ENCODE measurements around the gene UBAP2L. TPM values are rescaled to one million over a fixed set of nuclear protein-coding genes. Genes with fewer than 3 reads are reported as not detected.
"Not testable (repeated sequence)": the region's sequence is repeated elsewhere in the genome, so short reads cannot be mapped to it uniquely, and the experiment has no call there.

UBAP2L gene
- total and polyA plus RNA-seq, 2 donors (not counting 1 experiment from before 2014, with no cell fraction given): 51.9 to 180 TPM

GRCh38 chr1:154198756-154199562 lies 21.8 kb upstream of the UBAP2L start:
- no peaks in the 10 kb centered on the region for H4K20me1 ChIP-seq (ENCODE audit: control insufficient read depth, extremely low read depth, insufficient read depth, low read length)
- H3K79me2 ChIP-seq (ENCODE audit: control insufficient read depth, insufficient read depth, low read length): no peaks in the 10 kb centered on the region
- no peaks in the 10 kb centered on the region for H3K36me3 ChIP-seq (ENCODE audit: control insufficient read depth, insufficient read depth, low read length)
- peaks cover 12% of the 10 kb centered on the region for H3K27me3 ChIP-seq (ENCODE audit: control insufficient read depth, insufficient read depth, low read length)
- peak overlapping the region; percentile 80 for H3K4me2 ChIP-seq (ENCODE audit: extremely low read depth, insufficient read depth, low read length)
- no peaks in the 10 kb centered on the region for H3K4me1 ChIP-seq (ENCODE audit: control insufficient read depth, extremely low read depth, insufficient read depth, low read length)
- H3K4me3 ChIP-seq (replicated peaks in 1 of 4; ENCODE audit: control extremely low read depth in 1 of 4, insufficient read depth in 1 of 4, low read depth in 3 of 4, low read length in 4 of 4): peak overlapping the region in 3 of 4 experiments; percentile 3 to 43 (median 27)
- no peak overlapping the region for H3K9ac ChIP-seq (ENCODE audit: insufficient read depth, low read length)
- TF ChIP-seq CTCF (conservative IDR thresholded peaks at IDR 0.05 in 1 of 2, IDR thresholded peaks at IDR 0.05 in 1 of 2; ENCODE audit: low read depth in 1 of 2, low read length in 2 of 2) (peak; percentile 57 to 60), EZH2 (IDR thresholded peaks at IDR 0.05; ENCODE audit: low read length, missing control alignments) (no peak)
- DNase-seq (ENCODE audit: low read depth in 2 of 2): peak; percentile 61 to 77
- H3K27ac ChIP-seq (ENCODE audit: insufficient read depth, low read length): no peak overlapping the region
- H3K9me3 ChIP-seq (ENCODE audit: control insufficient read depth, insufficient read depth, low read depth, low read length): no peaks in the 10 kb centered on the region
- peak overlapping the region; percentile 97 for H2AFZ ChIP-seq (ENCODE audit: low read length)

- peak in 1 of 2 donors; percentile 30 for DNase-seq (ENCODE audit: low read depth in 2 of 2)
- Histone ChIP-seq H3K27me3 (ENCODE audit: control insufficient read depth, insufficient read depth, low read length) (peaks cover 9% of the 10 kb centered on the region), H4K20me1 (ENCODE audit: control insufficient read depth, extremely low read depth, insufficient read depth, low read length) (no peaks in the 10 kb centered on the region), H3K27ac (ENCODE audit: insufficient read depth, low read length) (no peak overlapping the region), H3K9ac (ENCODE audit: insufficient read depth, low read length) (no peak overlapping the region), H3K4me1 (ENCODE audit: control insufficient read depth, extremely low read depth, insufficient read depth, low read length) (no peaks in the 10 kb centered on the region), H2AFZ (ENCODE audit: low read length) (peak overlapping the region; percentile 97), H3K79me2 (ENCODE audit: control insufficient read depth, insufficient read depth, low read length) (no peaks in the 10 kb centered on the region), H3K36me3 (ENCODE audit: control insufficient read depth, insufficient read depth, low read length) (no peaks in the 10 kb centered on the region), H3K9me3 (ENCODE audit: control insufficient read depth, insufficient read depth, low read depth, low read length) (no peaks in the 10 kb centered on the region), H3K4me2 (ENCODE audit: extremely low read depth, insufficient read depth, low read length) (peak overlapping the region; percentile 80), H3K4me3 (replicated peaks in 1 of 4; ENCODE audit: control extremely low read depth in 1 of 4, insufficient read depth in 1 of 4, low read depth in 3 of 4, low read length in 4 of 4) (peak overlapping the region in 2 of 4 experiments; percentile 27 to 43)
- TF ChIP-seq EZH2 (IDR thresholded peaks at IDR 0.05; ENCODE audit: low read length, missing control alignments) (no peak), CTCF (conservative IDR thresholded peaks at IDR 0.05 in 1 of 2, IDR thresholded peaks at IDR 0.05 in 1 of 2; ENCODE audit: low read depth in 1 of 2, low read length in 2 of 2) (peak in 1 of 2 donors; percentile 39)
Measured at GRCh38 chr1:154199563-154199879, 21.2 kb upstream of the UBAP2L start.

GRCh38 chr1:154205778-154206177 lies 15.0 kb upstream of the UBAP2L start:
- H3K36me3 ChIP-seq (ENCODE audit: control insufficient read depth, insufficient read depth, low read length); H3K79me2 ChIP-seq (ENCODE audit: control insufficient read depth, insufficient read depth, low read length); H3K9me3 ChIP-seq (ENCODE audit: control insufficient read depth, insufficient read depth, low read depth, low read length); H3K27me3 ChIP-seq (ENCODE audit: control insufficient read depth, insufficient read depth, low read length); DNase-seq (ENCODE audit: low read depth in 2 of 2); H4K20me1 ChIP-seq (ENCODE audit: control insufficient read depth, extremely low read depth, insufficient read depth, low read length); H3K4me3 ChIP-seq (replicated peaks in 1 of 4; ENCODE audit: control extremely low read depth in 1 of 4, insufficient read depth in 1 of 4, low read depth in 3 of 4, low read length in 4 of 4); H3K9ac ChIP-seq (ENCODE audit: insufficient read depth, low read length); H3K4me1 ChIP-seq (ENCODE audit: control insufficient read depth, extremely low read depth, insufficient read depth, low read length); H2AFZ ChIP-seq (ENCODE audit: low read length); H3K27ac ChIP-seq (ENCODE audit: insufficient read depth, low read length); H3K4me2 ChIP-seq (ENCODE audit: extremely low read depth, insufficient read depth, low read length): not testable (repeated sequence)
